Measurements from ENCODE around the gene CKAP4. TPM values are rescaled to one million over a fixed set of nuclear protein-coding genes. Genes with fewer than 3 reads are reported as not detected.

The CKAP4 gene
- total and polyA plus RNA-seq, 2 of the 13 experiments (the other 11 are each of a cell fraction or from before 2014, with no cell fraction given) = 39.2 to 70.2 TPM

DNA sequence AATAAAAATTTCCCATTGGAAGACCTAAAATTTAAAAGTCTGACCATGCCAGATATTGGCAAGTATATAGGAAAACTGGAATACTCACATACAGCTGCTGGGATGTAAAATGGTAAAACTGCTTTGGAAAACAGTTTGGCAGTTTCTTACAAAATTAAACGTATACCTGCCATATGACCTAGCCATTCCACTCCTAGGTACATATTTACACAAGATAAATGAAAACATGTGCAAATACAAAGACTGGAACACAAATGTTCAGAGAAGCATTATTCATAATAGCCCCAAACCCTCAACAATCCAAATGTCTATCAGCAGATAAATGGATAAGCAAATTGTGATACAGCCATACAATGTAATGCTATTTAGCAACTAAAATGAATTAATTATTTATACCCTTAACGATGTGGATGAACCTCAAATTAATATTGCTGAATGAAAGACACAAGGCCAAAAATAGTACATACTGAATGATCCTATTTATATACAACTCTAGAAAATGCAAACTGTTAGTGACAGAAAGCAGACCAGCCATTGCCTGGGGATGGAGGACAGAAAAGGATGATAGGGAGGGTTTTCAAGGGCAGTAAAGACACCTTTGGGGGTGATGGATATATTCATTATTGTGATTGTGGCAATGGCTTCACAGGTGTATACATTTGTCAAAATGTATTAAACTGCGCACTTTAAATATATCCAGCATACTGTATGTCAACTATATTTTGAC lies 33.4 kb upstream of the CKAP4 start (continued):
- TF ChIP-seq TGIF2 (CRISPR knock-in tag; IDR thresholded peaks at IDR 0.05) (no peak), NFE2L2 (IDR thresholded peaks at IDR 0.05; ENCODE audit: low read length) (no peak), NR2F6 (IDR thresholded peaks at IDR 0.05) (0 out of 2 replicates have a peak, but pooled peaks have one; percentile 6), NR2F6 (CRISPR knock-in tag; IDR thresholded peaks at IDR 0.05) (0 out of 2 replicates have a peak, but pooled peaks have one; percentile 17), MYNN (CRISPR knock-in tag; IDR thresholded peaks at IDR 0.05; ENCODE audit: low read depth) (no peak), PHF21A (CRISPR knock-in tag; IDR thresholded peaks at IDR 0.05) (no peak), SOX13 (IDR thresholded peaks at IDR 0.05) (no peak), SOX13 (CRISPR knock-in tag; conservative IDR thresholded peaks at IDR 0.05 in 1 of 2, IDR thresholded peaks at IDR 0.05 in 1 of 2) (peak in 1 of 2 experiments; percentile 79; a peak in 2 of 4 replicates), ZNF138 (CRISPR knock-in tag; IDR thresholded peaks at IDR 0.05; ENCODE audit: low read depth) (no peak), EP300 (IDR thresholded peaks at IDR 0.05; ENCODE audit: low read depth in 2 of 2, low read length in 2 of 2) (peak in 1 of 2 experiments; percentile 25; a peak in 1 of 4 replicates), EP300 (CRISPR knock-in tag; IDR thresholded peaks at IDR 0.05; ENCODE audit: borderline replicate concordance) (no peak), HMG20B (CRISPR knock-in tag; conservative IDR thresholded peaks at IDR 0.05) (0 out of 2 replicates have a peak, but pooled peaks have one; percentile 45), GATA4 (IDR thresholded peaks at IDR 0.05; ENCODE audit: borderline replicate concordance, low read depth) (0 out of 2 replicates have a peak, but pooled peaks have one; percentile 48), GATAD2A (CRISPR knock-in tag; IDR thresholded peaks at IDR 0.05) (peak; percentile 38; the same call in 1 of the 2 replicates), ZNF660 (CRISPR knock-in tag; IDR thresholded peaks at IDR 0.05; ENCODE audit: borderline replicate concordance, low read depth) (no peak), TMF1 (CRISPR knock-in tag; IDR thresholded peaks at IDR 0.05; ENCODE audit: low read depth) (no peak), ZNF230 (CRISPR knock-in tag; IDR thresholded peaks at IDR 0.05) (no peak), ZNF232 (CRISPR knock-in tag; IDR thresholded peaks at IDR 0.05; ENCODE audit: borderline replicate concordance) (no peak), FOXA1 (IDR thresholded peaks at IDR 0.05) (peak; percentile 41; the same call in 1 of the 2 replicates), FOXA1 (CRISPR knock-in tag; IDR thresholded peaks at IDR 0.05) (peak; percentile 88), HMG20A (CRISPR knock-in tag; IDR thresholded peaks at IDR 0.05; ENCODE audit: borderline replicate concordance) (peak; percentile 80; the same call in 1 of the 2 replicates), RELA (CRISPR knock-in tag; IDR thresholded peaks at IDR 0.05) (no peak), SOX5 (CRISPR knock-in tag; IDR thresholded peaks at IDR 0.05; ENCODE audit: borderline replicate concordance) (peak; percentile 65; the same call in 1 of the 2 replicates)
- TF ChIP-seq, protein P1, sequence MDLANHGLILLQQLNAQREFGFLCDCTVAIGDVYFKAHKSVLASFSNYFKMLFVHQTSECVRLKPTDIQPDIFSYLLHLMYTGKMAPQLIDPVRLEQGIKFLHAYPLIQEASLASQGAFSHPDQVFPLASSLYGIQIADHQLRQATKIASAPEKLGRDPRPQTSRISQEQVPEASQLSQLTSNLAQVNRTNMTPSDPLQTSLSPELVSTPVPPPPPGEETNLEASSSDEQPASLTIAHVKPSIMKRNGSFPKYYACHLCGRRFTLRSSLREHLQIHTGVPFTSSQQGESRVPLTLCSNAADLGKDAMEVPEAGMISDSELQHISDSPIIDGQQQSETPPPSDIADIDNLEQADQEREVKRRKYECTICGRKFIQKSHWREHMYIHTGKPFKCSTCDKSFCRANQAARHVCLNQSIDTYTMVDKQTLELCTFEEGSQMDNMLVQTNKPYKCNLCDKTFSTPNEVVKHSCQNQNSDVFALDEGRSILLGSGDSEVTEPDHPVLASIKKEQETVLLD (CRISPR knock-in tag; IDR thresholded peaks at IDR 0.05; ENCODE audit: low read depth) = no peak
- TF ChIP-seq, protein P2, sequence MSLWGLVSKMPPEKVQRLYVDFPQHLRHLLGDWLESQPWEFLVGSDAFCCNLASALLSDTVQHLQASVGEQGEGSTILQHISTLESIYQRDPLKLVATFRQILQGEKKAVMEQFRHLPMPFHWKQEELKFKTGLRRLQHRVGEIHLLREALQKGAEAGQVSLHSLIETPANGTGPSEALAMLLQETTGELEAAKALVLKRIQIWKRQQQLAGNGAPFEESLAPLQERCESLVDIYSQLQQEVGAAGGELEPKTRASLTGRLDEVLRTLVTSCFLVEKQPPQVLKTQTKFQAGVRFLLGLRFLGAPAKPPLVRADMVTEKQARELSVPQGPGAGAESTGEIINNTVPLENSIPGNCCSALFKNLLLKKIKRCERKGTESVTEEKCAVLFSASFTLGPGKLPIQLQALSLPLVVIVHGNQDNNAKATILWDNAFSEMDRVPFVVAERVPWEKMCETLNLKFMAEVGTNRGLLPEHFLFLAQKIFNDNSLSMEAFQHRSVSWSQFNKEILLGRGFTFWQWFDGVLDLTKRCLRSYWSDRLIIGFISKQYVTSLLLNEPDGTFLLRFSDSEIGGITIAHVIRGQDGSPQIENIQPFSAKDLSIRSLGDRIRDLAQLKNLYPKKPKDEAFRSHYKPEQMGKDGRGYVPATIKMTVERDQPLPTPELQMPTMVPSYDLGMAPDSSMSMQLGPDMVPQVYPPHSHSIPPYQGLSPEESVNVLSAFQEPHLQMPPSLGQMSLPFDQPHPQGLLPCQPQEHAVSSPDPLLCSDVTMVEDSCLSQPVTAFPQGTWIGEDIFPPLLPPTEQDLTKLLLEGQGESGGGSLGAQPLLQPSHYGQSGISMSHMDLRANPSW (CRISPR knock-in tag; IDR thresholded peaks at IDR 0.05; ENCODE audit: borderline replicate concordance) = no peak
- TF ChIP-seq, protein P3, sequence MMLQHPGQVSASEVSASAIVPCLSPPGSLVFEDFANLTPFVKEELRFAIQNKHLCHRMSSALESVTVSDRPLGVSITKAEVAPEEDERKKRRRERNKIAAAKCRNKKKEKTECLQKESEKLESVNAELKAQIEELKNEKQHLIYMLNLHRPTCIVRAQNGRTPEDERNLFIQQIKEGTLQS (CRISPR knock-in tag; IDR thresholded peaks at IDR 0.05) = no peak

All from HepG2 (cell line).